HG03159 (cell line): Measurements from ENCODE around the gene PIGL.
"Not testable (repeated sequence)": the region's sequence is repeated elsewhere in the genome, so short reads cannot be mapped to it uniquely, and the experiment has no call there.

Source experiments
- ATAC-seq: cut with Tn5 transposase; IDR thresholded peaks from one replicate; pipeline ENCODE4 v1.9.1; 2021; ENCODE audit warnings: mild to moderate bottlenecking, moderate library complexity; ENCODE audit not compliant: unreplicated experiment

PIGL gene

DNA sequence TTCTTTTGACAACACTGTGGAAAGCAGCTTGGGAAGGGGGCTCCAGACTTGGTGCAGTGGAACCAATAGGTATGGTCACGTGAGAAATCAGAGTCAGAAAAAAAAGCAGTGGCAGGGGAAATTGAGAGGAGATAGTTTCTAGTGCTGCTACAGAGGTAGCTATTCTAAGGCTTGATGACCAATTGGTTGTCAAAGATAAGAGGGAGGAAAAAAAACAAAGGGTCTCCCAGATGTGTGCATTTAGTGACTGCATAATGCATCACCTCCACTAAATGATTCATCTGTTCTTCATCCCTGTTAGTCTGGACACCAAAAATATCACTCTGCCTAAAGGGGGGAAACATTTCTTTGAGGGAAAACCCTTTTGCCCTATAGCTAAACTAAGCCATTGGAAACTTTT lies 56.5 kb downstream of the PIGL start:
- ATAC-seq = no peak

DNA sequence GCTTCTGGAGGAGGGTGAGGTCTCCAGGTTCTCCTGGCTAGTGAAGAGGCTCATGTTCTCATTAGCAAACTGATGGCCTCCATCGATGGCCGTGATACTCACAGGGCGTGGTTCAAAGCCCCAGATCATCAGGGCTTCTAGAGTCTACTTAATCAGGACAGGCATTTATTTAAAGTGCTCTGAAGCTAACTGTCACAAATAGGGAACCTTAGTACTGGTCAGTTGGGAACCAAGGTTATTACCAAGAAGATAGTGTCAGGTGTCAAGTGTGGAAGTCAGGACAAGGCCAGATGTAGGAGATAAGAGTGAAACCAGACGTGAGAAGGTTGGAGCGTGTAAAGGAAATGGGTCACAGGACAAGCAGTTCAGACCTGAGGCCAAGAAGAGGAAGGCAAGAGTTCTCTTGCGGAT lies 56.9 kb downstream of the PIGL start:
- no peak for ATAC-seq

DNA sequence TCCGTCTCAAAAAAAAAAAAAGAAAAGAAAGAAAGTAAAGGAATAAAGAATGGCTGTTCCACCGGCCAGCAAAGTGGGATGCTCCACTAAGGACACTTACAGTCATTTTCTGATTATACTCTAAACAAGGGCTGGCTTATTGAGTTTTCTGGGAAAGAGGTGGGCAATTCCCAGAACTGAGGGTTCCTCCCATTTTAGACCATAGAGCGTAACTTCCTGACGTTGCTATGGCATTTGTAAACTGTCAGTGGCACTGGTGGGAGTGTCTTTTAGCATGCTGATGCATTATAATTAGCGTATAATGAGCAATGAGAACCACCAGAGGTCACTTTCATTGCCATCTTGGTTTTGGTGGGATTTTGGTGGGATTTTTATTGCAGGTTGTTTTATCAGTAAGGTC lies 58.0 kb downstream of the PIGL start:
- ATAC-seq = no peak

DNA sequence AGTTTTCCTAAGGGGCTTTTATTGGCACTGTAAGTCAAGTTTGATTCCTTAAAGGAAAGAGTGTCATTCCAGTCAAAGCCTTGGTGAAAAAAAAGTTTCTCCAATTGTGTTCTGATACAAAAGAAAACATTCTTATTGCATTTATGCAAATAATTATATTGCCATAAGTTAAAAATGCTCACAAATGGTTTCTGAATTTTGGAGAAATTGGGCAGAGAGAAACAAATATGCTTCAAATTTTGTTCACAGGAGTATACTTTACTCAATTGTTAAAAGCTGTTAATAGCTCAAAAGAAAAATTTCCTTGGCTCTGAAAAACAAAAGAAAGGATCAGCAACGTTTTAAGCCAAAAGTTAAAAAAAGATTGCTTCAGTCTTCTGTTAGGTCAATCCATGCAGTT lies 60.2 kb downstream of the PIGL start:
- no peak for ATAC-seq

DNA sequence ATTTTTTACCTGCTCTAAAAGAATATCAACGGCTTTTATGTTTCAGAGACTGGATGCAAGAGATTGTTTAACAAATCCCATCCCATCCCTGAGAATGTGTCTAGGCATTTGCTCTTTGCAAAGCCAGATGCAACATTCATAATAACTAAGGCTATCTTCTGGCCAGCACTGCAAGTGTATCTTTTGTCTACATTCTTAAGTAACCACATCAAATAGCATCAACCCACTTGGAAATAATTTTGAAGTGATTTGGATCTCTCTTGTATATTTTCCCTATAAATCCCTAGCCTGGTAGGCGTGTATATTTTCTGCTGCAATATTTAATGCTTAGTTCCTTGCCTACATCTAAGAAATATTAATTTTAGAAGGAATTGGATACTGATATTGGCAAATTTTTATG lies 64.3 kb downstream of the PIGL start:
- no peak for ATAC-seq

DNA sequence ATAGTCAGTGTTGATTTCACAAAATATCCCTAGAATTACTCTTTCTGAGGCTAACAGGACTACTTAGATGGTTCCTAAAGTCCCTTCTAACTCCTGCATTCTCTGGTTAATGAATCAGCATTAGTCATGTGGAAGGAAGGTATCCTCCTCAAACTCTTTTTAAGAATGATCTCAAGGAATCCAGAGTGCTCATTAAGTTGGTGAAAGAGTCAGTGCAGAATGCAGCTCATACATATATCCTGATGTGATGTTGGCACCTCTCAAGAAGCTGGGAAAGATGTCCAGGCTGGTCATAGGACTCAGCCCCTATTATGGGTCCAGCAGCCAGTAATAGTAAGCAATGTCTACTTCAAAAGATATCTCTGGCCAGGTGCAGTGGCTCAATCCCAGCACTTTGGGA lies 65.5 kb downstream of the PIGL start:
- ATAC-seq = no peak

DNA sequence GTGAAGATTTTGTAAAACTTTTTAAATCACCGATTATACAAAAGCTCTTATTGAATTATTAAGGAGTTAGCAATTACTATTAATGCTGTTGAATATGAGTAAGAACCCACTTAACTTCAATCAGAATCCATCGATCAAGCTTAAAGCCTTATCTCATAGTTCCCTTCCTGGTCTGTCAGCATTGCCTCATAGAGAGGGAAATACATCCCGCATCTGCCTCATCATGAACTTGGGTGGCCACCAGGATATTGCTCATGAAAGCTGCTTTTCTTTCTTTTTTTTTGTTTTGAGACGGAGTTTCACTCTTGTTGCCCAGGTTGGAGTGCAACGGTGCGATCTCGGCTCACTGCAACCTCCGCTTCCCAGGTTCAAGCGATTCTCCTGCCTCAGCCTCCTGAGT lies 66.7 kb downstream of the PIGL start:
- ATAC-seq = no peak

DNA sequence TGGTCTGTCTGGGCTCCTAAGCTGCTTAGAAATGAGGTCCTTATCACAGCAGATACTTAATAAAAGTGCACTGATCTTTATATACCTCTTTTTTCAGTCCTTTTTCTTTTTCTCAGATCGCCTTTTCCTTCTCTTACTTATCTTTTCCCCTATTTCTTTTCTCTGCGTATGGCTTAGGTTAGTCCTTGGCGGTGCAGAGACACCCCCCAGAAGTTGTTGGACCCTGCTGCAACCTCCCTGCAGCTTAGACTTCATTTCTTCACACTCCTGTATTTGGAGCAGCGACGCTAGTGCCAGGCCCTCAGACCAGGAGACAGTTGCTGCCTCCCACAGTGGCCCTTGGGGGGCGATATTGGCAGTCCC lies 68.6 kb downstream of the PIGL start:
- no peak for ATAC-seq

DNA sequence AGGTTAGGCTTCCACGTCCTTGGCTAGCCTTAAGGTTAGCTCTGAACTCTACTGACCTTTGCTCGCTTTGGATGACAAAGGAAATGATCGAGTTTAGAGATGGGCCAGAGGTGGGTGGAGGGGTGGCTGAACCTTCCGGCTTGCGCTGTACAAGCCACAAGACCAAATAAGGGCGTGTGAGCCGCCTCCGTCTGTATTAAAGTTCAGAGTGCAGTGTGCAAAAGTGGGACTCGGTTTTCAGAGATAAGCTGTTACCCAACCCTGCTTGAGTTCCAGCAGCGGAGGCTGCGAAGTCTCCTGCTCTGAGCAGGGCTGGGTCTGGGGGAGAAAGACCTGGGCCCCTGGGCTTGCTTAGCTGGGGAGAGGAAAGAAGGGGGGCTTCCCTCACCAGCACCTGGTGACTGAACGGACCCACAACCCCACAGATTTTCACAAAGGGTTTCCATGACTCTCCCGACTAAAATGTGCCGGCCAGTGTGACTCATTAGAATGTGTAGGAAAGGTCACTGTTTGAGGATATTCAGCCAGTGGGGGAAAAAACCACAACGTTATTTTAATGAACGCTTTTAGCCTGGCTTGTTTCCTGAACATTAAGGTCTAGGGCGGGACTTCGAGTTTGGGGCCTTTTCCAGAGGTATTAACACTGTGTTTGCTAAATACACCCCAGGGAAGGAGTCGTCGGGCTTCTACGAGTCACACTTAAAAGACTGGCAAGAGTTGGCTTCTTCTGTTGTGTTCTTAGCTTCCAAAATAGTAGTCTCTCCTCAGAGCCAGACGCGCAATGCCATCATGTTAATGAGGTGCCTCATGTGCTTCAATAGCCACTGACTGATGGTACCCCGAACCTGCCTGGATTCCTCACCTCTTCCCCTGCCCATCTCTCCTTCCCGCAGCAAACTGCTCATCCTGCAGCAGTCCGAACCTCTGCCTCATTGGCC lies 69.3 kb downstream of the PIGL start:
- peak; percentile 84 for ATAC-seq

DNA sequence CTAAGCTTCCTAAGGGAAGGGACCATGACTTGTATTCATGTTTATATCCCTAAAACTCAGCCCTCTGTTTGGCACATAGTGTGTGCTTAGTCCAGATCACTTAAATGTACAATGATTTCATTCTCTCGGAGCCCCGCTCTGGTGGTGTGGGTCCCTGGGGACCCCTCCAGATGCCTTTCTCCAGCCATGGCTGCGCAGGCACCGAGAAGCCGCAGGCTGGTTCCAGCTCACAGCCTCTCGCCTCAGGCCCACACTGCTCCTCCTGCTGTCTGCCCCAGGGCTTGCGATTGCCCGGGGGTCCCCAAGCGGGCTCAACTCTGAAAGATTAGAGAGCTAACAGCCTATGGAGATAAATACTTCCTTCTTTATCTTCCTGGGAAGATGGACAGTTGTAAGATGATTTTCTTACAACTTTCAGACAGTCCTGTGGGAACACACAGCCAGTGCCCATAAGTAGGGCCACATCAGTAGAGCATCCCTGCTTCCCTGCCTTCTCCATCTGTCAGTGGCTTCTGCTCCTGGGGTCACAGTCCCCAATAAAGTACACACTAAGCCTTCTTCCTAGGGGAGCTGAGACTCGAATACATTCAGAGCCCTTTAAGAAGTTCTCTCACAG lies 70.0 kb downstream of the PIGL start:
- peak; percentile 41 for ATAC-seq

DNA sequence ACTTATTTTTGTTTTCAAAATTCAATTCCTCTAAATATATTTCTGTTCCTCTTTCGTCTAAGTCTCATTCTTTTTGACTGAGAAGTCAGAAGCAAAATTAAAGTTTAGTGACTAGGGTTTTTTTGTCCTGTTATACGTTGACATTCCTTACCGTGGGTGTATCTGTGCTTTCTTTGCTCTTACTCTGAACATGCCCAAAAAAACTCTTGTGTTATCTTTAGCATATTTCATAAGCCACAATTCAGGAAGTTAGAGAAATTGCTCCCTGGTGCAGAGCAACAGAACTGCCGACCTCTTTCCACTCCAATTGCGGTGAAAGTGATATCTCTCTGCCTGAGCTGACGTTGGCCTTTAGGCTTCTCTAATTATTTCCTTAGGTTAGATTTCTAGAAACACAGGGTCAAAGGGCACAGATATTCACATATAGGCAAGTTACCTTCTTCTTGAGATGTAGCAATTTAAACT lies 70.6 kb downstream of the PIGL start:
- no peak for ATAC-seq

DNA sequence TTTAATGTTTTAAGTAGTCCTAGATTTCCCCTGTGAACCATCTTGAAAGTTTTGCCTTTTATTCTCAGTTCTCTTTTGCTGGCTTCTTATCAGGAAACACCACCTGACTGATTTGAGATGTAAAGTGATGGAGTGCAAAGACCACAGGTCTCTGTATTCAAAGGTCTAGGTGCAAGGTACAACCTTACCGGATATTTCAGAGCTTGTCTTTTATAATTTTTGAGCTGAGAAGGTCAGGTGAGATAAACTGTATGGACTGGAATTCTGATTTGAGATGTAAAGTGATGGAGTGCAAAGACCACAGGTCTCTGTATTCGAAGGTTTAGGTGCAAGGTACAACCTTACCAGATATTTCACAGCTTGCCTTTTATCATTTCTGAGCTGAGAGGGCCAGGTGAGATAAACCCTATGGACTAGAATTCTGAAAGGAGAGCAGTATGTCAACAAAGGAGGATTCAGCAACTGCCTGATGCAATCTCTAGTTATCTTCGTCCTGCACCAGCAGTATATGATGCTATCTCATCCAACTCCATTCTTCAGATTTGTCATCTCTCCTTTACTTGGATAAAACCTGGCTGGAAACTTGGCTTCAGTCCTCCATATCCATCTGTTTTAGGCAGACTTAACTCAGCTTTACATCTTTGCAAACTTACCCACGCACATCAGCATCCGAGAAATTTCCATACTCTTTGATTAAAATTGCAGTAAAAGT lies 72.0 kb downstream of the PIGL start:
- no peak for ATAC-seq

DNA sequence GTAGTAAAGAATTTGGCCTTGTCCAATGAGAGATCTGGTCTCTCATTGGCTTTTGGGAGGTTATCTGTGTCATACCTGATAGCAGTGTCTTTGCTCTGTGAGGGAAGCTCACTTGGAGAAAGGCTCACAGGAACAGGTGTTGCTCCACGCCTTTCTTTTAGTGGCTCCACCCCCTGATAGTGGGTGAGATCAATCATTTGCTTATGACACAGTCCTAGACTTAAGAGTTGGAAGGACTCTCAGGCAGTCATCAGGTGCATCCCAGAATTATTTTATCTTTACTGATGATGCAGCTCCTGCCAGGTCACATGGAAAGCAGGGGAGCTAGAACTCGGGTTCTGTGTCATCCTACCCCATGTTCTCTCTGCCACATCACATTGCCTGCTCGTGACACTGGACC lies 76.9 kb downstream of the PIGL start:
- no peak for ATAC-seq

DNA sequence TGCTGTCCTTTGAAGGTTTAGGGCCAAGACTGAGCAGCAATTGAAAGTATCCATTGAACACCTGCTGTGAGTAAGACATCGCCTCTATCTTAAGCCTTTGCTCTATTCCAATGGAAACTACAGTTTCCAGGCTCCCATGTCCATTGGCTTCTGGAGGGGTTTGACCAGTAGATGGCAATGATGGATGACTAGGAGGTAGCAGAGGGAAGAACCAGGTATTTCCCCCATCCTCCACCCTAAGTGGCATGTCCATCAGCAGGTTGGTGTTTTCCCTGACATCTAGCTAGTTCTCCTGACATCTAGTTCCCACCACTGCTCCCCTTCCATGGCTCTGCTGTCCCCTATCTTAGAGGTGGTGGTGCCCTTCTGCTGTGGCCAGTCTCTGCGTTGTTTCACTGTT lies 77.5 kb downstream of the PIGL start:
- no peak for ATAC-seq

DNA sequence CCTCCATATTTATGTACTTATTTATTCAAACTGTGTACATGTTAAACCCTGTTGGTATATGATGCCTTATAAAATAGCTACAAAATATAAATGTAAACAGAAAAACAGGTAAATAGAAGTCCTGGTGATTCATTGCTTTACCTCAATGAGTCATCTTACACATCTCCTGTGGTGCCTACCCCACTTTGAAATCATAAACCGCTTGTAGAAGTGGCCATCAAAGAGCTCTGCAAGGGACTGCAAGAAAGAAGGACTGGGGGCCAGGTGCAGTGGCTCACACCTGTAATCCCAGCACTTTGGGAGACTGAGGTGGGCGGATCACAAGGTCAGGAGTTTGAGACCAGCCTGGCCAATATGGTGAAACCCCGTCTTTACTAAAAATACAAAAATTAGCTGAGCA lies 79.1 kb downstream of the PIGL start:
- not testable (repeated sequence) for ATAC-seq

DNA sequence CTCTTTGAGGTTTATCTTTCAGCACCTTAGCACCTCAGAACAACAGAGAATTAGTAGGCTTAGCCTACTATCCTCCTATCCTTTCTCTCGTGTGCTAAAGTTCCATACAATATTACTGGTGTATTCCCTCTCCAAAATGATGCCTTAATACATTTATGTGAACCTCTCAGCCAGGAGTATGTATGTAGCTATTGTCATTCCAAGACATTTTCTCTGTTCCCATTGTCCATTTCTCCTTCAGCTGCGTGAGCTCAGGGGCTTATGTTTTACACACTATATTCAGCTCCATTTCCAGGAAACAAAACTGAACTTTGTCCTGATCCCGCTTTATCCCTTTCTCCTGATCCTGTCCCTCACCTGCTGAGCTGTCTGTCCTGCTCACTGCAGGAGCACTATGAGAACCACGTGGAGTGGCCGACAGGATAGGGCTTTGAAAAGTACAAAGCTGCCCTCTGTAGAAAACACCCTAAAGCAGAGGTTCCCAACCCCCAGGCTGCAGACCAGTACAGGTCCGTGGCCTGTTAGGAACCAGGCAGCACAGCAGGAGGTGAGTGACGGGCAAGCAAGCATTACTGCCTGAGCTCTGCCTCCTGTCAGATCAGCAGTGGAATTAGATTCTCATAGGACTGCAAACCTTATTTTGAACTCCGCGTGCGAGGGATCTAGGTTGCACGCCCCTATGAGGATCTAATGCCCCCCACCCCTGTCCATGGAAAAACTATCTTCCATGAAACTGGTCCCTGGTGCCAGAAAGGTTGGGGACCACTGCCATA lies 80.5 kb downstream of the PIGL start:
- no peak for ATAC-seq

DNA sequence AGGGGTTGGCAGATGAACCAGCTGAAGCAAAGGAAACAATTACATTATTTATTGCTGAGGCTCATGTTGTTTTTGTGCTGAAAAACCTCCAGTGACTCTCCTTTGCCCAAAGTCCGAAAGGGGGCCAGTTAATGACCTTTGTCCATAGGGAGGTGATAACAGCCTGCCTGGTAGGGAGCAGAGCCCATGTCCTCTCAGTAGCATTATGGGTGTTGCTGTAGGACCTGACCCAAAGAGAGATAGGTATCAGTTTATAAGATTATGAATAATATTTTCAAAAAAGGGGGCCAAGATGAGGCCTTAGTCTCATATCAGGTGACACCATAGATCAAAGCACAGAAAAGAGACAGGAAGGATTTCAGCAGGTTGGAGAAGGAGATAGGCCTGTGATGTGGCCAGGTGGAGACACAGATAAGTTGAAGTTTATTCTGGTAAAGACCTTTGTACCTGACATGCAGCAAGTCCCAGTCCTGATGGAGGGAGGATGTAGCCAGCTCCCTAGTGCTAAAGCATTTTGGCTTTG lies 81.2 kb downstream of the PIGL start:
- ATAC-seq = no peak

DNA sequence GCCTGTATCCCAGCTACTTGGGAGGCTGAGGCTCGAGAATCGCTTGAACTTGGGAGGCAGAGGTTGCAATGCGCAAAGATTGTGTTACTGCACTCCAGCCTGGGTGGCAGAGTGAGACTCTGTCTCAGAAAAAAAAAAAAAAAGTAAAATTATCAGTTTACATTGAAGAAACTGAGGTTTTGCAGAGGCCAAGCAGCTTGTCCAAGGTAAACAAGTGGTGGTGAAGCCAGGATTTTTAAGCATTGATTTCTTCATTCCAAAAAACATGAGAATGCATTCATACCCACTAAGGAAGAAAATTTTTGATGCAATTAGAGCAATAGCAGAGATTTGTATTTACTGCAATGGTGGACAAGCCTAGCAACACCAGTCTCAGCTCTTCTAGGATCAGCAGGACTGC lies 83.5 kb downstream of the PIGL start:
- ATAC-seq = no peak

DNA sequence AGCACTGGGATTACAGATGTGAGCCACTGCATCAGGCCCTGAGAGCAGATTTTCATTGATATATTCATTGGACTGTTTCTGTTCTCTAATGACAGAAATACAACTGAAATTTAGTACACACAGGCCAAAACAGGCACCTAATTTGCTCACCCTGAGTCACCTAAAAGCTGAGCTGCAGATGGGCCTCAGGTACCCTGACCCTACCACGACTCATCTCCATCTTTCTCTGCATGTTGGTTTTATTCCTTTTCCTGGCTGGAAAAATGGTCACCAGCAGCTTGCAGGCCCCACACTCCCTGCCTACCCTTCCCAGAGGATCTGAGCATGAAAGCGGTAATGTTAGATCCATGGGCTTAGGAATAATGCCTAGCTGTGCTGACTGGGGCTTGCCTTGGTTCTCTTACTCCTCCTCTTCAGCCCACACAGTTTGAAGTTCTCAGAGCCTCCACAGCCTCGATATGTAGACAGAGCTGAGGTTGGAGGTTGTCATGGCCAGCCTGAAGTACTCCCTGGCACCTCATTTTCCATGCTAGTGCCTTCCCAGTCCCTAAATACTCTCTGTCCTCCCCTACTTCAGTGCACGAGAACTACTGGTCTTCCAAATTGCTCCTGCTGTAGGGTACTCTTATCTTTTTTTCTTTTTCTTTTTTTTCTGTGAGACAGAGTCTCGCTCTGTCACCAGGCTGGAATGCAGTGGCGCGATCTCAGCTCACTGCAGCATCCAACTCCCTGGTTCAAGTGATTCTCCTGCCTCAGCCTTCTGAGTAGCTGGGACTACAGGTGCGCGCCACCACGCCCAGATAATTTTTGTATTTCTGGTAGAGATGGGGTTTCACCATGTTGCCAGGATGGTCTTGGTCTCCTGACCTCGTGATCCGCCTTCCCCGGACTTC lies 85.2 kb downstream of the PIGL start:
- ATAC-seq = no peak

DNA sequence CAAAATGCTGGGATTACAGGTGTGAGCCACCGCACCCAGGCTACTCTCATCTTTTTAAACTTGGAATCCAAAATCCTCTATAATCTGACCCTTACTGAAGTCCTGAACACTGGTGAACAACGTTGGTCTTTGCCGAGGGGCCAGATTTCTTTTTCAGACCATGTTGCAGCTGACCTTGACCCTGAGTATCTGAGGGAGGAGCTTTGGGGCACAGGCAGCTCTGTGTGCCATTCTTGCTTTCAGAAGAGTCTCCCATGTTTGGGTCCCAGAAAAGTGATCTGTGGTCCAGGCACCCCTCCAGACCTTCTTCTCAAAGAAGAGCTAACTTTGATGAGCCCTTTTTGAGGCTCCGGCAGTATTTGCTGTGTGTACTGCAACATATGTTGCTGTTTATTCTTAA lies 85.8 kb downstream of the PIGL start:
- ATAC-seq = no peak
